Pons (tissue), 1 donor: ENCODE results near the gene RAB40C.

Source experiments
- DNase-seq: peaks from one replicate; pipeline ENCODE4 v3.0.0-alpha.2; 2016; ENCODE audit warnings: low spot score

Gene RAB40C

DNA sequence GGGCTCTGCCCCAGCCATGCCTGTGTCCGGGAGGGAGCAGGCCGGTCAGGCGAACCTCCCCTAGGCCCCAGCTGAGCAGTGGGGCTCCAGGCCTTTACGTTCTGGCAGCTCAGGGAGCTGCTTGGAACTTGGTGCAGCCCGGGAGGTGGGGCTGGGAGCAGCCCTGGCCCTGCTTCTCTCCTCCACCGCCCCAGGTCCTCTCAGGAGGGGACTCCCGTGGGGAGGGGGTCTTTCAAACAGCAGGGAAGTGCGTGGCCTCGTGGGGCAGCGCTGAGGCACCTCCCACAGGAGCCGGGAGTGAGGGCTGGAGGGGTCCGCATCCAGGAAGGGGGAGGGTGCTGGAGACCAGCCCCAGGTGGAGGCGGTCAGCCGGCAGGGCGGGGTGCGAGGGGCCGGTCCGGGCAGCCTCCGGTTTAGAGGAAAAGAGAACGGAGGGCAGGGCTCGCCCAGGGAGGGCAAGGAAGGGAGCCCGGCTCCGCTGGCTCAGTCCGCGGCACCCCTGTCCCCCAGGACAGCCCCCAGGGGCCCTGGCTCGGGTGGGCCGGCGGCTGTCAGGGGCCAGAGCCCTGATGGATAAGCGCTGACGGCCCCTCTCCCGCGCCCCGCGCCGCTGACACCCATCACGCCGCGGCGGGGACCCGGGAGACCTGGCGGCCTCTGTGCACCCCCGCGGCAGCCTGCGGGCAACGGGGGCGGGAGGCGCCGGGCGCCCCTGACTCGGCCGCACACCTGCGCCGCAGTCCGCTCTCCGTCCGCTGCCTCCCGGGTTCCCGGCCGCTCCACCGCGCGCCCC lies 30.3 kb upstream of the RAB40C start:
- DNase-seq: no peak

DNA sequence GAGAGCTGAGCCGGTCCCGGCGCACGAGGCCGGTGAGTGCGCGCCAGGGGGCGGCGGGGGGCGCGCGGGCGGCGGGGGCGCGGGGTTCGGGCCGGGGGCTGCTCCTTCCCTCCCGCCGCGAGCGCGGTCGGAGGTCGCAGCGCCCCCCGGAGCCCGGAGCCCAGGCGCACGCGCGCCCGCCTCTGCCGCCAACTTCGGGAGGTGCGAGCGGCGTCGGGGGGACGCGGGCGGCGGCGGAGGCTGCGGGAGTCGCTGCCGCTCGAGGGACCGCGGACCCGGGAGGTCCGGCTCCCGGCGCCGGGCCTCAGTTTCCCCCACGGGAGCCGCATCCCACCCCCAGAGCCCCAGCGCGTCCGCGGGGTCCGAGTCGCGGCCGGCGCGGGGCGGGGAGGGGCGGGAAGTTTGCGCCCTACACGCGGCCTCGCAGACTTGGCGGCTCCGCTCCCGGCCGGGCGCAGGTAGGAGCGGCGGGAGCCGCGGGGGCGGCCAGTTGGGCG lies 29.6 kb upstream of the RAB40C start, which contains the start of gene PRR35:
Gene PRR35 (plus strand): TSS at position 191 of the 497 bp plus-strand sequence. CDS start 2,901 bp downstream, outside the sequence.
- DNase-seq: no peak

DNA sequence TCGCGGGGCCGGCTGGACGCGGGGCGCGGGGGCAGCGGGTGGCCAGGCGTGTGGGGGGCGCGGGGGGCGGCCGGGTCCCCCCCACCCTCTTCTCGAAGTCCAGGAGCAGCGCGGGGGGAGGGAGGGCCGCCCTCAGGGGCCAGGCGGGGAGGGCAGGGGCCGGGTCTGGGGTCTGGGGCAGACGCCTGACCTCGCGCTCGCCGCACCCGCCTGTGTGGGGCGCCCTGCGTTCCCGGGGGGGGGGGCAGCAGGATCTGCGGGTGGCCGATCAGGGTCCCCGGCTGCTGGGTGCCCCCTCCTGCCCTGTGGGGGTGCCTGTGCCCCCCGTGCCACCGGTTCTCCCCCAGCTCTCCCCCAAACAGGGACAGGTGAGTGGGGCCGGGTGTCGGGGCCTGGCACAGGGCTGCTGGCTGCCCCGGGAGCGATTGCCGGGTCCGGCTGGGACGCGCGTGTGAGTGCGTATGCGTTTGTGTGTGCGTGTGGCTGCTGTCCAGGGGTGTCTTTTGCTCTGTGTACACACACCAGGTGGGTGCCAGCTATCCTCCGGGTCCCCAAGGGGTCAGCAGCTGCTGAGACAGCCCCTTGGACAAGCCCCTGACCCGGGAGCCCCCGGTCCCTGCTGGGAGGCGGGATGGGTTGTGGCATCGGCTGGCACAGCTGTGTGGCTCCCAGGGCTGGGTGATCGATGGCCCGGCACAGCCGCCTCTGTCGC lies 29.0 kb upstream of the RAB40C start:
- DNase-seq: no peak

DNA sequence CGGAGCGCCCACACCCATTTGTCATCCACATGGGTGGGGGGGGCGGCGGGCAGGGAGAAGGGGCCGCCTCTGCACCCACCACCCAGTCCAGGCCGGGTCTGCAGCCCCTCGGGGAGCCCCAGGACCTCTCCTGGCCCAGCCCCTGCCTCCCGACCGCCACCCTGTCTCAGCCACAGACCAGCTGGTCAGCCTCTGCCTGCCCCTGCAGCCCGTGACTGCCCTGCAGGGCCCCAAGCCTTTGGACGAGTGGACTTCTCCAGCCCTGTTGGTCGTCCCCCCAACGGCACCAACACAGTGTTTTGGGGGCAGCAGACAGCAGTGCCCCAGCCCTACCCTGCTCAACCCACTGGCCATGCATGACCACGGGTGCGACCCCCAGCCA lies 28.5 kb upstream of the RAB40C start:
- no peak for DNase-seq

DNA sequence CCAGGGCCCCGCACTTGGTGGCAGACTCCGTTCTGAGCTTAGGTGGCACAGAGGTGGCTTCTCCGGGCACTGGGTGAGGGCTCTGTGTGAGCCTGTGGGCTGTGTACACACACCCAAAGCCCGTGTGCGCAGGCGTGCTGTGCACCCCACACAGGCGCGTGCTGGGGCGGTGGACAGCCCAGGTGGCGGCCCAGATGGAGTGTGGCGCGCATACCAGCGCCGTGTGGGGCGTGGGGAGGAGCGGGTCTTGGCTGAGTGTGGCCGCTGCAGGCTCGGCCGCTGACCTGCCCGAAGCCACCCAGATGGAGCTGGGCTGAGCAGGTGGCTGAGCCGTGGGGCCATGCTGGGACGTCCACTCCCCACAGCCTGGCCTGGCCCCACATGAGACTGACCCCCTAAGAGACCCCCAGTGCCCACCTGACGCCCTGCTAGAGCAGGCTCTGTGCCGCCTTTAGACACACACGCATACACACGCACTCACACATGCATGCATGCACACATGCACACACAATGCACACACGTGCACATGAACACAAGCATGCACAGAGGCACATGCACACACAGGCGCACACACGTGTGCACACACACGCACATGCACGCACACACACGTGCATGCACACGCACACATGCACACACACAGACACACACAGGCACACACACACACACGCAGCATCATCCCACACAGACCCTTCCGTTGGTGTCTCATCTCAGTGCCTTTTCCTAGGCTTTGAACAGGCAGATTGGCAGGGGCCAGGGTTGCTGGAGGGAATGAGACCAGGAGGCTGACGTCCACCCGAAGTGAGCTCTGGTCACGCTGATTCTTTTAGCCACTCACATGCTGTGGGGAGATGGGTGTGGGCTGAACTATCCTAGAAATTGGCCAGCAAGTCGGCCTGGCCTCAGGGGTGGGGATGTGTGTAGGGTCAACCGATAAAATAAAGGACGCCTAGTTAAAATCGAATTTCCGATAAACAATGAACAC lies 27.6 kb upstream of the RAB40C start:
- no peak for DNase-seq

DNA sequence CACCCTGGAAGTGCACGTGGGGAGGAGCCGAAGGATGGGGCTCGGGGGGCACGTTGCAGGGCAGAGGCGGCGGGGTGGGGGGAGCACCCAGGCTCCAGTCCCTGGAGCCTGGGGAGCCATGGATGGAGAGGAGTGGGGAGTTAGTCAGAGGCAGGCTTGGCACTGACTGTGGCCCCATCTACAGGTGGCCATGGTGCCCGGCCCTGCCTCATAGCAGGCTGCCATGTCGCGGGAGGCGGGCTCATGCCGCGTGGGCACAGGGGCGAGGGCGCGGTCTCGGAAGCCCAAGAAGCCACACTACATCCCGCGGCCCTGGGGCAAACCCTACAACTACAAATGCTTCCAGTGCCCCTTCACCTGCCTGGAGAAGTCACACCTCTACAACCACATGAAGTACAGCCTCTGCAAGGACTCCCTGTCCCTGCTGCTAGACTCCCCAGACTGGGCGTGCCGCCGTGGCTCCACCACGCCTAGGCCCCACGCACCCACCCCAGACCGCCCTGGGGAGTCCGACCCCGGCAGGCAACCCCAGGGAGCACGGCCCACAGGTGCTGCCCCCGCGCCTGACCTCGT lies 26.7 kb upstream of the RAB40C start:
- DNase-seq: no peak

DNA sequence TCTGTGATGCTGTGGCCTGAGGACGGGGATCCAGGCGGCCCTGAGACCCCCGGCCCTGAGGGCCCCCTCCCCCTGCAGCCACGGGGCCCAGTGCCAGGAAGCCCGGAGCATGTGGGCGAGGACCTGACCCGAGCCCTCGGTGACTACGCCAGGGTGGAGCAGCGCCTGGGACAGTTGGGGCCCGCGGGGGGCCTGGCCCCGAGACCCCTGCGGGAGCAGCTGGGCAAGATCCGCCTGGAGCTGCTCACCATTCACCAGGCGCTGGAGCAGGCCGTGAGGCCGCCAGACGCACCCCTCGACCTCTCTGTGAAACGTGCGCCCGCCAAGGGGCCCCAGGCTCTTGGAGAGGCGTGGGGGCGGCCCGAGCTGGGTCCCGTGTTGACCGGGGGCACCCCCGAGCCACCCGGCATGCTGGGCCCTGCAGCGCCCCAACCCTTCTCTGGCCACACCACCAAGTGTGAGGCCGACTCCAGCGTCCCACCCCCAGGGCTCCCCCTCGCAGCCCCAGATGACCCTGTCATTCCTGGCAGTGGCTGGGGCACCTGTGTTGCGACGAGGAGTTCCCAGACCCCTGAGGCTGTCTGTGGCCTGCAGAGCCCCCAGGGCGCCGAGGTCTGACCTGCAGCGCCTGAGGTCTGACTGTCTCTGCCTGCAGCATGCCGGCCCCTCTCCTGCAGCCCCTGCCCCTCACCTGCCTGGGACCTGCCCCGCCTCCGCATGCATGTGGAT lies 25.0 kb upstream of the RAB40C start:
- no peak for DNase-seq

DNA sequence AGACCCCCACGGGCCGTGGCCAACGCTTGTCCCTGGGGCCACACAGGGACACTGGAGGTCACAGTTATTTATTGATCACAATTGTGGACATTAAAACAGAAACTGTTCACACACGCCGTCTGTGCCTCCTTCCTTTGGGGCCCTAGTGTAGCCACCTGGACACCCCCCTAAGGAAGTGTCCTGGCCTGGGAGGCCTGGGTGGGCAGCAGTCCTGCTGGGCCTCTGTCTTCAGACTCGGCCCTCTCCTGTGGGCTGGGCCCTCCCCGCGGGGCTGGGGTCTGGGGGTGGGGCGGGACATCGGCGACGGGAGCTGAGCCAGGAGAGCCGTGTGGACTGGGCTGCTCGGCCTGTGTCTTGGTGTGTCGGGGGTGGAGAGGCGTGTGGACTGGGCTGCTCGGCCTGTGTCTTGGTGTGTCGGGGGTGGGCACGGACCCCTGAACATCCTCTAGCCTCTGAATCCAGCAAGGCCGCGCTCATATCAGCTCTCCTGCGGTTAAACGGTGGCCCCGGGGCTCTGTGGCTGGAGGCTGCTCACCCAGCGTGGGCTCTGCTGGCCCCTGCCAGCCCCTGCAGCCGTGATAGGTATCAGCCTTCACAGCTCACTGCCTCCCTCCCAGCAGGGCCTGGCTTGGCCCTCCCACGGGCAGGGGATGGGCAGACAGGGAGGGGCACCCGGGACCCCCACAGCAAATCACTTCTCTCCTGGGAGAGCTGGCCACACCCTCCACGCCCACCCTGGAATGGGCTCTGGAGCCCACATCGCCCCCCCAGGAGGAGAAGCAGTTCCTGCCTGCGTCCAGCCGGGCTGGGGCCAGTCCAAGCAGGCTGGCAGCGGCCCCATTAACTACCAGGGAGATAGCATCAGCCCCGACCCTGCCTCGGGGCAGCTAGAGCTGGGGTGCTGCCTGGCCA lies 24.2 kb upstream of the RAB40C start:
- no peak for DNase-seq

DNA sequence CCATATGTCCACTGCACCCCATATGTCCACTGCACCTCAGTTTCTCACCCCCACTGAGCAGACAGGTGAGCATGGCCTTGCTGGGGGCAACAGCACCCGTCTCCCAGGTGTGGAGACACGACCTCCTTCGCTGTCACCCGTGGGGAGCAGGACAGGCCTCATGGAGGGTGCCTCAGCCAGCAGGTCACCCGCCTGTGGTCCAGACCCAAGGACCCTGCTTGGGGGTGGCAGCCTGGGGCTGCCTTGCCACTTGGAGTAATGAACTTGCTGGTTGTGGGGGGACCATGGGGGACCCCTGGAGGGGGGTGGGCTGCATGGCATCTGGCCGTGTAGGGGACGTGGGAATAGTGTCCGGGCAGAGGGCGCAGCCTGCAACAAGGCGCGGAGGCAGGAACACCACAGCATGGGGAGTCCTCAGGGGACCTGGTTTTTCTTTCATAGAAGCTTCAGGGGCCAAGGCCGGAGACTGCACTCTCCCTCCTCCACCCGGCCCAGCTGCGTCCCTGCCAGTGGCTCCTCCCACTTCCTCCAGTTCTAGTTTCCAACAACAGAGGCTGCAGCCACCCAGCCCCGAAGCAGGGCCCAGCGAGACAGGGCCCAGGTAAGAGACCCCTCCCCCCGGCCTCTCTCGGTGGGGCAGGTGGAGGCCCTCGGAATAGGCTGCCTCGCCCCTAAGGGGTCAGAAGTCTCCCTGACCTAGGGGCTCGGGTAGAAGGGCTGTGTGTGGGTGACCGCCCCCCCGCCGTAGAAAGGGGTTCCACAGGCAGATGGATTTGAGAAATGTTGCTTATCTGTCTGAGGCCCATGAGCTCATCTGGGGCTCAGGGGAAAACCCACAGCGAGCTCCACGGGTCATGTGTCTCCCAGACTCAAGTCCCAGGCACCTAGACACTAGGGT lies 23.1 kb upstream of the RAB40C start, which contains the start of gene NHLRC4:
Gene NHLRC4 (plus strand): TSS at position 531 of the 898 bp plus-strand sequence. CDS start 1,043 bp downstream, outside the sequence.
- DNase-seq: no peak

DNA sequence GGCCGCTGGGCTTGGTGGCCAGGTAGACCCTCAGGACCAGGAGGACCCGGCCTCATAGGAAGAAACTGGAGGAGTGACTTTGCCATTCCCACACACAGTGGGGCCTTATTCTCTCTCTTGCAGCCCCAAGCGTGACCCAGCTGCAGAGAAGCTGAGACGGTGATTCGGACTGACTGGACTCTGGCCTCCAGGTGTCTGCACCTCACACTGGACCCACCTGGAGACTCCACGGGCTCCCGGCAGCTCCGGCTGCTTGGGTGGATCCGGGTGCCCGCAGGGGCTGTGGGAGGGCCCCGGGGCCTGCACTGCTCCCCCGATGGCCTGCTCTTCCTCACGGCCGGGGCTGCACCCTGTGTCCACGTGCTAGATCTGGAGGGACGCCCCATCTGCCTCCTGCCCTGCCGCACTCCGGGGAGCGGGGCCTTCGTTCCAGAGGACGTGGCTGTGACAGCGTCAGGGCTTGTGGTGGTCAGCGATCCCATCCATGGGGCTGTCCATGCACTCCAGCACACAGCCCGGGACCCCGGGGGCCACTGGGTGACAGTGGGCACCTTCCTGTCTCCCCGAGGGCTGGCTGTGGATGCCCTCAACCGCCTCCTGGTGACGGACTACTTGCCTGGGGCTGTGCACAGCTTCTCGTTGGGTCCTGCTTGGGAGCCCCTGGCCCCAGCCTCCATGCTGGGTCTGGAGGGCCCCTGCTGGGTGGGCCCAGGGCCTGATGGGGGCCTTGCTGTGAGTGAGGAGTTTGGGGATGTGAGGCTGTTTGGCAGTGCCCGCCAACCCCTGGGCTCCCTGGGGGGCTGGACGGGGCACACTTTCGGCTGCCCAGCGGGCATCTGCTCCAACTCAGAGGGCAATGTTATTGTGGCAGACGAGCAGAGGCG lies 22.3 kb upstream of the RAB40C start:
- no peak for DNase-seq

DNA sequence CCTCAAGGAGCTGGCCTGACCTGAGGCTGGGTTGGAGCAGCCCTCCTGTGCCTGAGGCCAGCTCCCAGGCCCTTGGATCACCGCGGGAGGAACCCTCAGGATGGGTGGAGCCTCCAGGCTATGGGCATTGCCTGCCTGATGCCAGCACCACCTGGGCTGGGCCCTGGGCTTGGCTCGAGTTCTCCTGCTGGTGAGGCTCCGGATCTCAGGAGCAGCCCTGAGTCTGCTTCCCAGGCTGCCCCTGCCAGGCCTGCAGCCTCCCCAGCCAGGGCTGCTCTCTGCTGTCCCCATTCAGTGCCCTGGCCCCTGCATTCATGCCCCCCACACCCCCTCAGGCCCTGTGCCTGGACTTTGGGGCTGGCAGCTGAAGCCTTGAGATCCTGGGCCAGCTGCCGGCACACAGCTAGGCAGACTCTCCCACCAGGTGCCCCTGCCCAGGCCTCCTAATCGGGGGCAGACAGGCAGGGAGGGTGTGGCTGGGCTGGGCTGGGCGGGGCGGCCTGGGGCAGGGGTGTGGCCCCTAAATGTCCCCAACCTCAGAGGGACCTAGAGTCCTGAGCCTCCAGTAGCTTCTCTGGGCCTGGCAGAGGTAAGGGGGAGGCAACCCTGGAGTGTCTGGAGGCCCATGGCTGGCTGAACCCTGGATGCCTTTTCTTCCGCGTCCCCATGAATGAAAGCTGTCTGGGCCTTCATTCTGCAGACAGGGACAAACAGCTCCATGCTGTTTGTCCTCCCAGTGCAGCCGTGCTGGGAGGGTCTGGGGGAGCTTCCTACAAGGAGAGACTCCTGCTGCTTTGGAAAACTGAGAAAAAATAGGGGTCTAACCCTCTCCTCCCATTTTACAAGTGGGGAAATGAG lies 21.2 kb upstream of the RAB40C start:
- no peak for DNase-seq

DNA sequence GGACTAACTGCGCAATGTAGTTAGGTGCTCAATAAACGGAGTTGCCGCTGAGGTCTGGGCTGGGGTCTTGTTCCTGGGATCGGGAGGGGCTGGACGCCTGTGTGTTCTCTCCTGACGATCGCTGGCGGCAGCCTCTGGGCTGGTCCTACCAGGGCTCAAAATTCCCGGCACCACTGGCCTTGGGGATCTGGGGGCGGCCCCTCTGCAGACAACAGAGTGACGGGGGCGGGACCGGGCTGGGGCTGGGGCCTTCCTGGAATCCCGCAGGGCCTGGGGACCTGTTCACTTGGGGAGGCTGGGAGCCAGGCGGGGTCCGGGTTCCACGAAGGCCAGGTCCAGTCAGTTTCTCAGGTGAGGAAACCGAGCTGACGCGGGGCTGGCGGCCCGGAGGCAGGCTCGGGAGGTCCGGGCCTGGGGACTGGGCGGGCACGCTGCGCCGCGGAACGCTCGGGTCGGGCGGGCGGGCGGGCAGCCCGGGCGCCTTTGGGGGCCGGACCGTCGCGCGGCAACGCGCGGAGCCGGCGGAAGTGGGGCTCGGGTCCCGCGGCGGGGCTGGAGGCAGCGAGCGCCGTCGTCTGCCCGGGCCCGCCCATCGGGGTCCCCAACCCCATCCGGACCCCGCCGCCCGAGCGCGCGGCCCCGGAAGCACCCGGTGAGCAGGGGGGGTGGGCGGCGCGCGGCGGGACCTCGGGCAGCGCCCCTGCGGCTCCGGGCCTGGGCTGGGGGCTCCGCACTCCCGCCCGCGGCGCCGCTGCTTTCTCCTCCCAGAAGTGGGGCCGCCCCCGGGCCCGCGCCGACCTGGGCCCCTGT lies 20.2 kb upstream of the RAB40C start, which contains the start of gene PIGQ:
Gene PIGQ (plus strand): TSS at position 524 of the 810 bp plus-strand sequence. CDS start 4,107 bp downstream, outside the sequence.
- no peak for DNase-seq

DNA sequence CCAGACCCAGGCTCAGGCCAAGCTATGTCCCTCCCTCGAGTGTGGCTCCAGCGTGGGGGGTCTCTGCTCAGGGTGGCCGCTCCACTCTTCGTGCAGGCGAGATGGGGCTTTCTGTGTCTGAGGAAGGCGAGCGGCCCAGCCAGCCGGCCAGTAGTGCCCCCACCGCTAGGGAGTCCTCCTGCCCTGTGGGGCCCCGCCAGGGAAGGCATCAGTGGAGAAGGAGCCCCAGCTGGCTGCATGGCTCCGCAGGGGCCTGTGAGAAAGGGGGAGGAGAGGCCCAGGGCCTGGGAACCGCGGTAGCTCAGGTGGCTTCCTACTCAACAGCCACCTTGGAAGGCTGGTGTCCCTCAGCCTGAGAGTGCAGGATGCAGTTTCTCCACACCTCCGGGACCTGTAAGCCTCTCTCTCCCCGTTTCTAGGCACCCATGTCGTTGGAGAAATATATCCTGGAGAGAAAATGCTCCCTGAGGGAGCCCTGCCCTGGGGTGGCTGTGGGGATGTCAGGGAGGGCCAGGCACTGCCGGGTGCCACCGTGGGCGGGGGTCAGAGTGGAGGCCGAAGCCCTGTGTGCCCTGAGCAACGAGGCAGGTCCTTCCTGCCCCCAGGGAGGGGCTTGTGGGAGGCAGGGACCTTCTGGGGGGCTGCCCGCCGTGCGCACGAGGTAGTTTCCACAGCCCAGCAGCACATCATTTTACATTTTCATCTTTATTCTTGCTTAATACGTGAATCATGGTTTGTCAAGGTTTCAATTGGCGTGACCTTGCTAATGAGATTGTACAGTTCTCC lies 16.8 kb upstream of the RAB40C start:
- DNase-seq: no peak

DNA sequence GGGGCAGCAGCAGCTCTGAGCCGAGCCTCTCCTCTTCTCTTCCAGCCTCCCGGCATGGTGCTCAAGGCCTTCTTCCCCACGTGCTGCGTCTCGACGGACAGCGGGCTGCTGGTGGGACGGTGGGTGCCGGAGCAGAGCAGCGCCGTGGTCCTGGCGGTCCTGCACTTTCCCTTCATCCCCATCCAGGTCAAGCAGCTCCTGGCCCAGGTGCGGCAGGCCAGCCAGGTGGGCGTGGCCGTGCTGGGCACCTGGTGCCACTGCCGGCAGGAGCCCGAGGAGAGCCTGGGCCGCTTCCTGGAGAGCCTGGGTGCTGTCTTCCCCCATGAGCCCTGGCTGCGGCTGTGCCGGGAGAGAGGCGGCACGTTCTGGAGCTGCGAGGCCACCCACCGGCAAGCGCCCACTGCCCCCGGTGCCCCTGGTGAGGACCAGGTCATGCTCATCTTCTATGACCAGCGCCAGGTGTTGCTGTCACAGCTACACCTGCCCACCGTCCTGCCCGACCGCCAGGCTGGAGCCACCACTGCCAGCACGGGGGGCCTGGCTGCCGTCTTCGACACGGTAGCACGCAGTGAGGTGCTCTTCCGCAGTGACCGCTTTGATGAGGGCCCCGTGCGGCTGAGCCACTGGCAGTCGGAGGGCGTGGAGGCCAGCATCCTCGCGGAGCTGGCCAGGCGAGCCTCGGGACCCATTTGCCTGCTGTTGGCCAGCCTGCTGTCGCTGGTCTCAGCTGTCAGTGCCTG lies 15.7 kb upstream of the RAB40C start:
- no peak for DNase-seq
